GM19239 (cell line): ENCODE measurements around the gene ATP5MC3.

ENCODE experiments used
- DNase-seq: peaks from one replicate; pipeline ENCODE4 v3.0.0; 2011; ENCODE audit warnings: low spot score; ENCODE audit not compliant: insufficient read length
- FAIRE-seq: peaks from 2 replicates; lab custom pipeline; 2011; peaks lifted over from hg19 to GRCh38; lab: Jason Lieb, UNC

Gene ATP5MC3

DNA sequence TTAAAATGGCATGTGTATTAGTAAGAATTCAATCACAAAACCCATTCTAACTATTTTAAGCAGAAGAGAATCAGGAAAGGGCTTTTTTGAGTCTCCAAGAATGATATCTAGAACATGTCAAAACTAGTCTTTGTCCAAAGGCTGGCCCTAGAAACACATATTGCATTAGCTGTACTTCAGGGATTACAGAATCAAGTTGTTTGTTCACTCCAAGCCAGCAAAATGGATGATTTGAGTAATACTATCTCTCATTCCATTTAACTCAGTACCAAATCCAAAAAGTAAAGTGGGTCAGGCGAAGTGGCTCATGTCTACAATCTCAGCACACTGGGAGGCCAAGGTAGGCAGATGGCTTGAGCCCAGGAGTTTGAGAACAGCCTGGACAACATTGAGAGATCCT, 54.8 kb downstream of the ATP5MC3 start:
- FAIRE-seq (peak; percentile 21), DNase-seq (no peak)
